GM12801 (cell line): ENCODE measurements around the gene ABL1.

Experiments
- CTCF ChIP-seq: IDR thresholded peaks from one replicate; pipeline ENCODE4 v1.5.1; 2011; ENCODE audit warnings: control low read depth; ENCODE audit not compliant: insufficient read length; ENCODE audit errors: extremely low read depth

ABL1 gene

GRCh38 chr9:130842545-130842944 is 7.5 kb downstream of the ABL1 start:
- no peak for TF ChIP-seq CTCF

DNA sequence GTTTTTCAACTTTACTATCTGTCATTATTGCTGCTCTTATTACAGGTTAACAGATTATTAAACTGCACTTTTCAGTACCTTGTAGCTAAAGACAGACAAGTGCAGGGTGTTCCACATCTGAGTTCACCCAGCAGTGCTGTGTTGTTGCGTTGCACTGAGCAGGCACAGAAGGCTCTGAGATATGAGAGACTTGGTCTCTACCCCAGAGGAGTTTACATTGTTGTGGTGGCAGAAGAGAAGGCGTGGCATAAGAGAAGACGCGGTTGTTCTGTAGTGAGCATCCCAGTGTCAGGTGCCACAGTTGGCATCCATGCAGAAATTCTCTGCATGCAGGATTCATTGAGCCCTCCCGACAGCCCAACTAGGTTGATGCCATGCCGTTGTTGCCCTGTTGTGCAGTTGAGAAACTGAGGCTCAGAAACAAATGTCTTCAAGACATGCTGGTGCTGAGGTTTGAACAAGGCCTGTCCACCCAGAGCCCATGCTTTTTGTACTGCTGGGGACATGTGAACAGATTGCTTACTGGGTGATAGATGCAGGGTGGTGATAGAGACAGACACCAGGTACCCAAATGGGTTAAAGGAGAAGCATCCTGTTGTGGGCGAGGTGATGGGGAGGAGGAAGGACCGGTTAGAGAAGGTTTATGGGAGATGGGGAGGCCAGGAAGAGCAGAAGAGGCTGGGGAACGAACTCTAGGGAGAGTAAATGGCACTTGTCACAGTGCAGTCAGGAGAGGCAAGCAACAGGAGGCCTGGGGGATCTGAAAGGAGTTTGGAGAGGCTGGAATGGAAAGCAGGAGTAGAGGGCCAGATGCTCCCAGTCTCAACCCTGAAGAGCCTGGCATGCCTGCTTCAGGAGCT is 8.2 kb downstream of the ABL1 start:
- TF ChIP-seq CTCF = no peak

DNA sequence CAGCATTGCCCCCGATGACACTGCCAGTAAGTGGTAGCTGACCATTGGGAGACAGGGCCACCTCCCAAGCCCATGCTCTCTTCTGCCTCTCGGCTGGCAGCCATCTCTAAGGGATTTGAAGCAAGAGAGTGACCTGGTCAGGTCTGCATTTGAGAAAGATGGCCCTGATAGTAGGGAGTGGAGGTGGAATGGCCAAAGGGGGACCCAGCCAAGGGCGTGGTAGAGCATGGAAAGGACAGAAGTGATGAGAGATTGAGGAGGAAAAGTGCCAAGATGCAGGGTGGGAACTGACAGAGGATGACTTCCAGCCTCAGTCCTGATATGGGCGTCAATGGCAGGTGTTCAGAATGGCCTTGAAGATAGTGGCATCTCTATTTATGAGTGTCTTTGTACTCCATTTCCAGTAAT is 9.0 kb downstream of the ABL1 start:
- no peak for TF ChIP-seq CTCF

GRCh38 chr9:130845254-130845653 is 10.2 kb downstream of the ABL1 start:
- TF ChIP-seq CTCF = no peak

DNA sequence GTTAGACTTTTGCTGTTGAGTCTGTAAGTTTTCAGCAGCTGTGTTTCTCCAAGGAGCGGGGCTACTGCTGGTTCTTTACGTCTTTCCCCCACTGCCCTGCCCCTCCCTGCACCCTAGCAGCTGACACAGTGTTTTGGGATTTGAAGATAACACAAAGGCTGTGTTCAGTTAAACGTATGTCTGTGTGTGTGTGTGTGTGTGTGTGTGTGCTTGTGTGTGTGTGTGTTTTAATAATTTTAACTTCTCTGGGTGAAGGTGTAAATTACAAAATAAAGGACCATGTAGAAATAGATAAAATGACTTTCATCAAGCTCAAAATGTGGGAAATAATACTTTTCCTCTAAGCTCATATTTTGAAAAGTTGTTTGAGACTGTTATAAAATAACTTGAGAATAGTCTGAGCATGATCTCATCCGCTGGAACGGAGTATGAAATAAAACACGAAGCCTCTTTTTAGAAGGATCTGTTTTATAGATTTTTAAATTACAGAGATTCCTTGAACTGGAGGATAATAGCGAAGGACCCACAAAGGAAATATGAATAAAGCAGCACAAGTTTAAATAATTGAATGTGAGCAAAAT is 10.9 kb downstream of the ABL1 start:
- no peak for TF ChIP-seq CTCF

- TF ChIP-seq CTCF = no peak
Observed at GRCh38 chr9:130846487-130847305, 11.6 kb downstream of the ABL1 start.
